RWPE2 (cell line): ENCODE measurements around the gene CD320.
"Not testable (repeated sequence)": the region's sequence is repeated elsewhere in the genome, so short reads cannot be mapped to it uniquely, and the experiment has no call there.

Experiments used
- ATAC-seq: fragments of 200-7000 bp; cut with Tn5 transposase; 3 replicates; pipeline ENCODE4 v1.9.1; 2021; ENCODE audit warnings: low read depth
- DNase-seq: peaks from one replicate; pipeline ENCODE4 v3.0.0-alpha.2; 2020; ENCODE audit warnings: low spot score
- H3K27ac ChIP-seq: fragments of 450-650 bp; 2 replicates; pipeline ENCODE4 v1.5.1; 2017; ENCODE audit warnings: mild to moderate bottlenecking; ENCODE audit not compliant: poor library complexity, severe bottlenecking
- H3K27me3 ChIP-seq: fragments of 250-450 bp; sonication (Bioruptor Pico); 2 replicates; pipeline ENCODE4 v1.5.1; 2021; ENCODE audit warnings: mild to moderate bottlenecking, moderate library complexity; ENCODE audit not compliant: insufficient read depth, poor library complexity, severe bottlenecking
- H3K36me3 ChIP-seq: fragments of 250-450 bp; sonication (Bioruptor Pico); 2 replicates; pipeline ENCODE4 v1.5.1; 2020; ENCODE audit warnings: low read depth, mild to moderate bottlenecking, moderate library complexity
- H3K4me1 ChIP-seq: fragments of 250-450 bp; sonication (Bioruptor Pico); 2 replicates; pipeline ENCODE4 v1.5.1; 2021; ENCODE audit warnings: mild to moderate bottlenecking, moderate library complexity; ENCODE audit not compliant: insufficient read depth, poor library complexity, severe bottlenecking
- H3K4me3 ChIP-seq: fragments of 250-450 bp; sonication (Bioruptor Pico); 2 replicates; pipeline ENCODE4 v1.5.1; 2021; ENCODE audit warnings: mild to moderate bottlenecking, moderate library complexity; ENCODE audit not compliant: severe bottlenecking
- H3K9me3 ChIP-seq: fragments of 250-450 bp; sonication (Bioruptor Pico); 2 replicates; pipeline ENCODE4 v1.5.1; 2021; ENCODE audit warnings: mild to moderate bottlenecking, moderate library complexity; ENCODE audit not compliant: severe bottlenecking
- CTCF ChIP-seq: fragments of 450-650 bp; IDR thresholded peaks from one replicate; pipeline ENCODE4 v1.5.1; 2017; ENCODE audit warnings: mild to moderate bottlenecking, moderate library complexity; ENCODE audit not compliant: poor library complexity, severe bottlenecking

The CD320 gene

GRCh38 chr19:8343483-8343844, 35.3 kb upstream of the CD320 start:
- Histone ChIP-seq H3K4me3 (peak overlapping the region; percentile 41), H3K4me1 (no peaks in the 10 kb centered on the region), H3K27me3 (no peaks in the 10 kb centered on the region), H3K9me3 (no peaks in the 10 kb centered on the region), H3K36me3 (no peaks in the 10 kb centered on the region), H3K27ac (no peak overlapping the region)
- TF ChIP-seq CTCF = no peak
- DNase-seq = no peak
- peak; percentile 18; the same call in 1 of the 3 replicates for ATAC-seq

- Histone ChIP-seq H3K4me3 (peak within 1 kb of the TSS; percentile 41), H3K27me3 (no peaks in the 10 kb centered on the region), H3K4me1 (no peaks in the 10 kb centered on the region), H3K36me3 (no peaks in the 10 kb centered on the region), H3K9me3 (no peaks in the 10 kb centered on the region), H3K27ac (no peak within 1 kb of the TSS)
- no peak for TF ChIP-seq CTCF
- peak; percentile 99 for ATAC-seq
- DNase-seq = peak; percentile 95
Measured at GRCh38 chr19:8342684-8343482, 34.7 kb upstream of the CD320 start, which contains the start of gene KANK3. TSS of gene KANK3 (minus strand) at chr19:8343262. CDS start at chr19:8337828, 5,434 bp downstream.

- no peak overlapping the region for H3K27ac ChIP-seq
- no peak for ATAC-seq
- TF ChIP-seq CTCF = no peak
Measured at GRCh38 chr19:8342316-8342683, 34.1 kb upstream of the CD320 start.

DNA sequence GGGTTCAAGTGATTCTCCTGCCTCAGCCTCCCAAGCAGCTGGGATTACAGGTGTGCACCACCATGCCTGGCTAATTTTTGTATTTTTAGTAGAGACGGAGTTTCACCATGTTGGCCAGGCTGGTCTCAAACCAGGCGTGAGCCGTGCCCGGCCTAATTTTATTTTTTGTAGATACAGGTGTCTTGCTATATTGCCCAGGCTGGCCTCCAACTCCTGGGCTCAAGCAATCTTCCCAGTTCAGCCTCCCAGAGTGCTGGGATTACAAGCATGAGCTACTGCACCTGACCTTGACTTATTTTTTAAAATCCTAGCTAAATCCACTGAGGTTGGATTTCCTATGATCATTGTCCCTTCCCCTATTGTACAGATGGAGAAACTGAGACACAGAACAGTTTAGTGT, 33.3 kb upstream of the CD320 start:
- not testable (repeated sequence) for H3K4me3 ChIP-seq, H3K27ac ChIP-seq, H3K27me3 ChIP-seq, H3K9me3 ChIP-seq, DNase-seq, H3K4me1 ChIP-seq, ATAC-seq, H3K36me3 ChIP-seq

More at GRCh38 chr19:8342316-8342683, 34.1 kb upstream of the CD320 start:
- H3K36me3 ChIP-seq = no peaks in the 10 kb centered on the region
- H3K4me3 ChIP-seq = no peak overlapping the region
- DNase-seq = no peak
- H3K9me3 ChIP-seq = no peaks in the 10 kb centered on the region
- no peaks in the 10 kb centered on the region for H3K4me1 ChIP-seq
- H3K27me3 ChIP-seq = no peaks in the 10 kb centered on the region

DNA sequence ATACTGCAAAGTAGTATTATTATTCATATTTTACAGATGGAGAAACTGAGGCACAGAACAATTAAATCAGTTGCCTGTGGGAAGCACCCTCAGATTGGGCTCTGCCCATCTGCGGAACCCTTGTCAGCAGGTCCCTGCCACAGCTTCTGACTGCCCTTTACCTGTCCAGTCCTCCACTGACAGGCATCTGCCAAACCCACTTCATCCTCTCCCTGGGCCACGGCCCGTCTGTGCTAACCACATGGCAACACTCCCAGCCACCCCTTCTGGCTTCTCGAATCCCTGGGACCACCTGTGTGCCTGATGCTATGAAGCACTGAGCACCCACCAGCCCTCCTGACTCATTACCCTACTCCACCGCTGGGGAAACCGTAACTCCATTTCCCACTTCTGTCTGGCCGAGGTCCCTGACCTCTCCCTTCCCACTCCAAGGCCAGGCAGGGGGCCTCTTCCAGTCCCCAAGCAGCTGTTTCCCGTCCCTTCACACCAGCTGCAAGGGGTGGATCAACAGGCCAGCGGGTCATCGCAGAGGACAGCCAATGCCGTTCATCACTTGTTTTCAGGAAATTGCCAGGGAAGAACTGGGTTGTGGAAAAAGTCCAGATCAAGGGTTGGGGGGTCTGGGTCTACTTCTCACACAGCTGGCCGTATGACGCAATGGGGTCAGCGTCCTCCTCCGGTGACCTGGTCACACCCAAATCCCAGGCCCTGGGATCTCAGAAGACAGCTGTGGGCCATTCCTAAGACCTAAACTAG, 32.4 kb upstream of the CD320 start:
- TF ChIP-seq CTCF = no peak
- Histone ChIP-seq H3K4me1 (no peaks in the 10 kb centered on the region), H3K27me3 (no peaks in the 10 kb centered on the region), H3K27ac (no peak overlapping the region), H3K36me3 (no peaks in the 10 kb centered on the region), H3K4me3 (no peak overlapping the region), H3K9me3 (no peaks in the 10 kb centered on the region)
- DNase-seq (no peak), ATAC-seq (no peak)
